Transverse colon (tissue), 3 donors: ENCODE data around the gene KRT28.

Experiments
- POLR2A ChIP-seq: fragments of 450-650 bp; IDR thresholded peaks from one replicate; pipeline ENCODE4 v1.6.1; 2016; ENCODE audit warnings: antibody characterized with exemption, mild to moderate bottlenecking, moderate library complexity
- POLR2AphosphoS5 ChIP-seq, 3 donors: sonication (generic); formaldehyde crosslinking; IDR thresholded peaks; one replicate each; pipeline ENCODE4 v1.6.1; 2016; ENCODE audit warnings: antibody characterized with exemption in 3 of 3

DNA sequence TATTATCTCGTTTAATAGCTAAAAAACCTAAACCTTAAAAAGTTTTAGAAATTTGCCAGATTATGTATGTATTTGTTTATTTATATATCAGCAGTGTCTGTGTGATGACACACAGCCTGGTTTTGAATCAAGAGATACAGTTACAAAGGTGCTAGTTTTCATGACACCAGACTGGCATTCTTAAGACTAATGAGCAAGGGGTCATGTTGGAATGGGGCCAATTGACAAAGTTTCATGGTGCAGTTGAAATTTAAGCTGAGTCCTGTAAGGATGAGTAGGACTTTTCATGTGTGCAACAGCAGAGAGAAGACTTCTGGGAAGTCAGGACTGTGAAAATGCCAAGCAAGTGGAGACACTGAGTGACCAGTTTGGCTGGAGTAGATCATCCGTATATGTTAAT, 25.8 kb upstream of the KRT28 start:
- TF ChIP-seq POLR2A = no peak
- no peak for TF ChIP-seq POLR2AphosphoS5 (IDR thresholded peaks at IDR 0.05)
